Activated B cell treated with CpG ODN at 0.5 μM for 24 hours (primary cell): Measurements from ENCODE around the gene MEGF10. TPM values are rescaled to one million over a fixed set of nuclear protein-coding genes. Genes with fewer than 3 reads are reported as not detected.

Experiments used
- ATAC-seq: fragments of 200-7000 bp; cut with Tn5 transposase; one replicate; pipeline ENCODE4 v1.10.0; 2021; ENCODE audit warnings: low read depth, mild to moderate bottlenecking, moderate library complexity
- CTCF ChIA-PET: fragments of 350-600 bp; sonication (Branson Sonifier 250); formaldehyde crosslinking; loops from one replicate; lab custom pipeline; 2021; ENCODE audit warnings: antibody characterized with exemption; lab: Charles Lee
- POLR2A ChIA-PET: fragments of 350-600 bp; sonication (Branson Sonifier 250); formaldehyde crosslinking; loops from one replicate; lab custom pipeline; 2021; ENCODE audit warnings: antibody characterized with exemption; lab: Charles Lee
- DNase-seq: peaks from one replicate; pipeline ENCODE4 v3.0.0; 2022
- H3K27ac Mint-ChIP-seq: one replicate; pipeline ENCODE4 v1.8.0; 2020; ENCODE audit warnings: mixed read lengths
- H3K27me3 Mint-ChIP-seq: one replicate; pipeline ENCODE4 v1.8.0; 2021; ENCODE audit warnings: mixed read lengths
- H3K36me3 Mint-ChIP-seq: one replicate; pipeline ENCODE4 v1.8.0; 2021; ENCODE audit warnings: low read depth, mixed read lengths
- H3K4me1 Mint-ChIP-seq: one replicate; pipeline ENCODE4 v1.8.0; 2021; ENCODE audit warnings: mixed read lengths
- H3K4me3 Mint-ChIP-seq: one replicate; pipeline ENCODE4 v1.8.0; 2020; ENCODE audit warnings: mild to moderate bottlenecking, mixed read lengths
- H3K9me3 Mint-ChIP-seq: one replicate; pipeline ENCODE4 v1.8.0; 2020; ENCODE audit warnings: mixed read lengths
- intact Hi-C: fragments of 100-400 bp; cut with micrococcal nuclease; formaldehyde crosslinking; loops from one replicate; pipeline ENCODE4 v1.15.1; 2024
- total RNA-seq: library from RNA; stranded (reverse); gene quantifications from 2 replicates; pipeline ENCODE4 v1.2.3, GENCODE V29; 2022
- TF ChIP-seq, protein P1 (sequence below): fragments of 200-600 bp; IDR thresholded peaks from one replicate; pipeline ENCODE4 v1.8.0; 2022; ENCODE audit warnings: antibody characterized with exemption, mild to moderate bottlenecking

Gene MEGF10
- total RNA-seq, 1 donor from 2014 or later = not detected

DNA sequence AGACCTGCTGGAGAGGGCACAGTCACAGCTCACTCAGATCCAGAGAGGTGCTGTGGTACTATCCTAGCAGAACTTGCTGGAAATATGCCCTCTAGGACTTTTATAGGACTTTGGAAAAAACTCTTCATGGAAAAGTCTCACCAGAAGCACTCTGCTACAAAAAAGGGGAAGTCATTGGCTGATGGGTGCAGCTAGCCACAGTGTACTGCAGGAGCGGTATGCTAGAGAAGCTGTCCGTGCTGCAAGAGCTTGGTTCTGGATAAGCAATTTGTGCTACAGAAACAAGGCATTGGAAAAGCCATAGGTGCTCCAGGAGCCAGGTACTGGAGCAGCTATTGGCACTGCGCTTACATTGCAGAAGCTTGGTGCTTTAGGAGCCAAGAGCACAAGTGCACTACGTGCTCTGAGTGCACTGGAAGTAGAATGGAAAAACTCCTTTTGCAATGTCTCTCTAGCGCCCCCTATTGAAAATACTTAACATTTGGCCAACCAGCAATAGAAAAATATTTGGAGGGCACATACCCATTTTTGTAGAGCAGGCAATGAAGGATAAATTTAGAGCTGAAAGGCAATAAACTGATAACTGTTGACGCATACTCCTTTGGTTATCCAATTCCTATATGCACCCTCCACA lies 83.4 kb downstream of the MEGF10 start:
- ATAC-seq (no peak), DNase-seq (no peak)
- peaks cover 2% of the 10 kb centered on the region for H3K9me3 Mint-ChIP-seq
- peaks cover 7% of the 10 kb centered on the region for H3K27me3 Mint-ChIP-seq
- no peaks in the 10 kb centered on the region for H3K4me1 Mint-ChIP-seq
- no peak overlapping the region for H3K4me3 Mint-ChIP-seq
- POLR2A ChIA-PET = no interaction called here
- CTCF ChIA-PET = no interaction called here
- H3K36me3 Mint-ChIP-seq = no peaks in the 10 kb centered on the region
- intact Hi-C loops = no loop called here
- H3K27ac Mint-ChIP-seq = no peak overlapping the region
- TF ChIP-seq, protein P1, sequence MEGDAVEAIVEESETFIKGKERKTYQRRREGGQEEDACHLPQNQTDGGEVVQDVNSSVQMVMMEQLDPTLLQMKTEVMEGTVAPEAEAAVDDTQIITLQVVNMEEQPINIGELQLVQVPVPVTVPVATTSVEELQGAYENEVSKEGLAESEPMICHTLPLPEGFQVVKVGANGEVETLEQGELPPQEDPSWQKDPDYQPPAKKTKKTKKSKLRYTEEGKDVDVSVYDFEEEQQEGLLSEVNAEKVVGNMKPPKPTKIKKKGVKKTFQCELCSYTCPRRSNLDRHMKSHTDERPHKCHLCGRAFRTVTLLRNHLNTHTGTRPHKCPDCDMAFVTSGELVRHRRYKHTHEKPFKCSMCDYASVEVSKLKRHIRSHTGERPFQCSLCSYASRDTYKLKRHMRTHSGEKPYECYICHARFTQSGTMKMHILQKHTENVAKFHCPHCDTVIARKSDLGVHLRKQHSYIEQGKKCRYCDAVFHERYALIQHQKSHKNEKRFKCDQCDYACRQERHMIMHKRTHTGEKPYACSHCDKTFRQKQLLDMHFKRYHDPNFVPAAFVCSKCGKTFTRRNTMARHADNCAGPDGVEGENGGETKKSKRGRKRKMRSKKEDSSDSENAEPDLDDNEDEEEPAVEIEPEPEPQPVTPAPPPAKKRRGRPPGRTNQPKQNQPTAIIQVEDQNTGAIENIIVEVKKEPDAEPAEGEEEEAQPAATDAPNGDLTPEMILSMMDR = no peak

DNA sequence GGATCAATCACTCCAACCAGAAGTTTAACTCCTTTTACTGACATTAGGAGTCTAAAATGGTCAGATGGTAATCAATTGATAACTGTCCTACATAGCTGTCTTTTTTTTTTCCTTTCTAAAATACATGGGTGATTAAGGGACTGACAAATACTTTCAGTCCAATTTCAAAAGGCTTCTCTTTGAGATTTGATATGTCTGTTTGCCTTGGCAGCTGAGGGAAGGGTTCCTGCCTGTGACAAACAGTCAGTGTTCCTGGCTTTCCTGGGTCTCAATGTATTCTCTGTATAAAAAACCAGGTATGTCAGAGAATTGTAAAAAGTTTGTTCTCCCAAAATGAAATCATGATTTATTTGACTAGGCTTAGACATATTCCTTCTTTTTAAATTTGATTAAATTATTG lies 84.5 kb downstream of the MEGF10 start:
- TF ChIP-seq, protein P1 = no peak
- CTCF ChIA-PET = no interaction called here
- ATAC-seq (no peak), DNase-seq (no peak)
- Mint-ChIP-seq H3K27me3 (peaks cover 13% of the 10 kb centered on the region), H3K4me3 (no peak overlapping the region), H3K4me1 (no peaks in the 10 kb centered on the region), H3K27ac (no peak overlapping the region), H3K9me3 (peaks cover 2% of the 10 kb centered on the region), H3K36me3 (no peaks in the 10 kb centered on the region)
- intact Hi-C loops = no loop called here
- POLR2A ChIA-PET = no interaction called here

DNA sequence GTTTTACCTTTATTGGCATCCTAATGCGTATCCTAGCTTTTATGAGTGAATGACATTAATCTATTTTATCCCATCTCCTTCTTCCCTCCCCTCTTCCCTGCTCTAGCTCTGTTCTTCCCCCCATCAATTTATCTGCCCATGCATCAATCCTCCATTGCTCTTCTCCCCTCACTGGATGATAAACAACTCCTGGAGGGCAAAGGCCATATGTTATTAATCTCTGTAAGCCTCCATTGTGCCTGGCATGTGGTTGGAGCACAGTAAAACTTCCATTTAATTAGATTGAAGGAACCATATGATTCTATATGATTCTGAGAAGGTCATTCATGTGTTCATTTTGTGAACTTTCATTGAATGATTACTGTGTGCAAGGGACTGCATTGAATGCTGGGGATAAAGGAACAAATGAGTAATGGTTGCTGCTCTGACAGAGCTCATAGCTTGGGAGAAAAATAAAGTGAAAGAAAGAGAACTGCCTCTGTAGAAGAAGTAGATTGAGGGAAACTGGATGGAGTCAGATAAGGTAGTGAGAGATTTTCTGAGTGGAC lies 85.0 kb downstream of the MEGF10 start:
- Mint-ChIP-seq H3K36me3 (no peaks in the 10 kb centered on the region), H3K9me3 (peaks cover 2% of the 10 kb centered on the region), H3K4me1 (no peaks in the 10 kb centered on the region), H3K27me3 (peaks cover 14% of the 10 kb centered on the region), H3K4me3 (no peak overlapping the region), H3K27ac (no peak overlapping the region)
- POLR2A ChIA-PET = no interaction called here
- TF ChIP-seq, protein P1 = no peak
- intact Hi-C loops = no loop called here
- no peak for DNase-seq
- CTCF ChIA-PET = no interaction called here
- no peak for ATAC-seq

DNA sequence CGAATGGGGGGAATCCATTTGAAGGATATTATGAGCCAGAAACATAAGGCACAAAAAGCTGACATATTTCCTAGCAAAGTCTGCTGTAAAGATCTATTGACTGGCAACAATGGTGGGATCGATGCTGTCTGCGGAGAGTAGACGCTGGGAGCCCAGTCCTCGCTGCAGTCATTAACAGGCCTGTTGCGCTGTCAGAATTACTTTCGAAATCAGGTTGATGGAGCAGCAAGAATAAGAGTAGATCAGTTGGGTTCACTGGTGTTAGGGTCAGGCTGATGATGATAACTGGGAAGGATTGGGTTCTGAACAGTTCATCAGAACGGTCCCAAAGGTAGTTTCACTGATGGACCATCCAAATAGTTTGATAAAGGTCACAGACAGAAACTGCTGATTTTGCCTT lies 87.1 kb downstream of the MEGF10 start:
- no peak overlapping the region for H3K4me3 Mint-ChIP-seq
- ChIA-PET CTCF (no interaction called here), POLR2A (no interaction called here)
- intact Hi-C loops = no loop called here
- TF ChIP-seq, protein P1 = no peak
- ATAC-seq = no peak
- peaks cover 2% of the 10 kb centered on the region for H3K9me3 Mint-ChIP-seq
- no peaks in the 10 kb centered on the region for H3K4me1 Mint-ChIP-seq
- H3K36me3 Mint-ChIP-seq = no peaks in the 10 kb centered on the region
- DNase-seq = no peak
- H3K27me3 Mint-ChIP-seq = peaks cover 14% of the 10 kb centered on the region
- H3K27ac Mint-ChIP-seq = no peak overlapping the region

DNA sequence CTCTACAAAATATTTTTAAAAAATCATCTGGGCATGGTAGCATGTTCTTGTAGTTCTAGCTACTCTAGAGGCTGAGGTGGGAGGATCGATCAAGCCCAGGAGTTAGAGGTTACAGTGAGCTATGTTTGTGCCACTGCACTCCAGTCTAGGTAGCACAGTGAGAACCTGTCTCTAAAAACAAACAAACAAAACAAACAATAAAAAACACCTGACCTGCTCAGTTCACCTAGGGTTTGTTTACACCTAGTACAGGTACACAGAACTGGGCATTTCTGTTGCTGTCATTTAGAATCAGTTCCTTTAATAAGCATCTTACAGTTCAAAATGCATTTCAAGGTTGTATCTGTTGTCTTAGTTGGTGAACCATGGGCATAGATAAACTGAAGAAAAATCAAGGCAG lies 95.3 kb downstream of the MEGF10 start:
- intact Hi-C loops = no loop called here
- Mint-ChIP-seq H3K4me1 (no peaks in the 10 kb centered on the region), H3K27ac (no peak overlapping the region), H3K9me3 (no peaks in the 10 kb centered on the region), H3K4me3 (no peak overlapping the region), H3K27me3 (peaks cover 5% of the 10 kb centered on the region), H3K36me3 (no peaks in the 10 kb centered on the region)
- ATAC-seq (no peak), DNase-seq (no peak)
- ChIA-PET CTCF (no interaction called here), POLR2A (no interaction called here)
- TF ChIP-seq, protein P1 = no peak
